H1 (cell line): ENCODE data around the gene FAAH2. TPM values are rescaled to one million over a fixed set of nuclear protein-coding genes. Genes with fewer than 3 reads are reported as not detected.

Experiments used
- BRCA1 ChIP-seq: IDR thresholded peaks from 2 replicates; pipeline ENCODE4 v1.6.1; 2012; ENCODE audit warnings: low read depth, low read length, improper control_type of control experiment
- CHD2 ChIP-seq: IDR thresholded peaks from 2 replicates; pipeline ENCODE4 v1.6.1; 2012; ENCODE audit warnings: low read length, improper control_type of control experiment
- HDAC2 ChIP-seq, 2 experiments: fragments of 300-600 bp in 1 of 2; sonication (generic) in 1 of 2; IDR thresholded peaks; 2 replicates each; pipeline ENCODE4 v1.6.1; 2011 to 2012; ENCODE audit warnings: low read depth in 2 of 2, low read length in 2 of 2, mild to moderate bottlenecking in 2 of 2, moderate library complexity in 2 of 2, borderline replicate concordance in 1 of 2, inconsistent platforms in 1 of 2
- RXRA ChIP-seq: IDR thresholded peaks from 2 replicates; pipeline ENCODE4 v1.6.1; 2011; ENCODE audit warnings: low read depth, mild to moderate bottlenecking, low read length, moderate library complexity; ENCODE audit not compliant: insufficient read depth
- SP1 ChIP-seq: IDR thresholded peaks from 2 replicates; pipeline ENCODE4 v1.6.1; 2011; ENCODE audit warnings: low read depth, low read length
- polyA plus RNA-seq, 7 experiments: library from polyadenylated mRNA; depleted of rRNA in 3 of 7; stranded (reverse) in 5 of 7; unstranded in 2 of 7; fragments of >200 nt in 5 of 7; fragments of 200-250 nt in 2 of 7; gene quantifications; 1 replicate in 5 of 7; 2 replicates in 1 of 7; 4 replicates in 1 of 7; pipeline versions ENCODE4 v1.2.1 to v1.2.3, GENCODE V29; 2011 to 2013; ENCODE audit warnings: missing spikeins in 2 of 7, mixed read lengths in 2 of 7
- total RNA-seq: library from RNA; stranded (reverse); fragmentation: NEBNext Ultra II Directional; extraction: Animal tissue kit (Norgen Biotek cat#: 25700); gene quantifications from 2 replicates; pipeline ENCODE4 v1.2.1, GENCODE V29; 2021

FAAH2 gene
- total and polyA plus RNA-seq, 2 of the 8 experiments (the other 6 are each of a cell fraction or from before 2014, with no cell fraction given) = 3.6 to 4.4 TPM

GRCh38 chrX:57285001-57285400, 1.5 kb upstream of the FAAH2 start (continued):
- TF ChIP-seq BRCA1 (no peak), RXRA (no peak), SP1 (no peak), HDAC2 (IDR thresholded peaks at IDR 0.05; ENCODE audit: borderline replicate concordance in 1 of 2, low read depth in 2 of 2, low read length in 2 of 2) (no peak), CHD2 (no peak)
